Measurements from ENCODE around the gene NMRK2. TPM values are rescaled to one million over a fixed set of nuclear protein-coding genes. Genes with fewer than 3 reads are reported as not detected.
A peak's percentile ranks its signal among the peaks of the same experiment; 100 is the strongest.

NMRK2 gene
- total and polyA plus RNA-seq, 2 of the 13 experiments (the other 11 are each of a cell fraction or from before 2014, with no cell fraction given): not detected

DNA sequence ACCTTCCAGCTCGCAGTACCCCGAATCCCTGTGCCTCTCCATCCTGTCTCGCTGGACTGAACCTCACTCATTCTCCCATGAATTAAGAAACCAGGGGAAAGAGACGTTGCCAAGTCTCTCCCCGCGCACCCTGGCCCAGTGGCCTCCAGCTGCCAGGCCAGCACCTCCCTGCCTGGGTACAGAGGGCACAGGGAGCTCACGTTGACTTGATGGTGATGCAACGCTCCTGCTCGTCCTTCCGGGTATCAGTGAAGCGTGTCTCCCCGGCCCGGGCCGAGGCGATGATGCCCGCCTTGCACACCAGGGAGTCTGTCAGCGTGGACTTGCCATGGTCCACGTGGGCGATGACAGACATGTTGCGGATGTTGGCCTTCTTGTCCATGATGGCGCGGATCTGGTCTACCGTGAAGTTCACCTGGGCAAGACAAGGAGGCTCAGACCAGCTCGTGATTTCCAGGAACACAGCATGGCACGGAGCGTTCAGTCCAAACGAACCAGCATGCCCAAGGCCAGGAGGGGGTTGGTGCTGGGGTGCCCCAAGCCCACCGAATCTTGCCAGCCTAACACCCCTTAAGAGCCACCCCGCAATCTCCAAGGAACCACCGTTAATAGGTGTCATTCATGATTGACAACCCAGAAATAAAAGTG is 51.2 kb downstream of the NMRK2 start (continued):
- TF ChIP-seq ZHX2 (IDR thresholded peaks at IDR 0.05; ENCODE audit: low read depth) (no peak), ZHX2 (CRISPR knock-in tag; IDR thresholded peaks at IDR 0.05; ENCODE audit: borderline replicate concordance) (no peak), MAX (IDR thresholded peaks at IDR 0.05) (peak; percentile 83), RFXANK (CRISPR knock-in tag; IDR thresholded peaks at IDR 0.05) (no peak), HOXA9 (CRISPR knock-in tag; IDR thresholded peaks at IDR 0.05; ENCODE audit: borderline replicate concordance) (no peak), JARID2 (CRISPR knock-in tag; IDR thresholded peaks at IDR 0.05; ENCODE audit: insufficient replicate concordance) (no peak), ZNF160 (CRISPR knock-in tag; IDR thresholded peaks at IDR 0.05) (no peak), NFKB2 (CRISPR knock-in tag; IDR thresholded peaks at IDR 0.05; ENCODE audit: borderline replicate concordance) (no peak), ATF5 (CRISPR knock-in tag; IDR thresholded peaks at IDR 0.05; ENCODE audit: low read depth) (no peak), ZNF75D (CRISPR knock-in tag; IDR thresholded peaks at IDR 0.05; ENCODE audit: borderline replicate concordance) (no peak), ZNF766 (CRISPR knock-in tag; IDR thresholded peaks at IDR 0.05; ENCODE audit: borderline replicate concordance) (no peak), NFE2L1 (CRISPR knock-in tag; IDR thresholded peaks at IDR 0.05; ENCODE audit: borderline replicate concordance) (no peak), ZSCAN21 (CRISPR knock-in tag; IDR thresholded peaks at IDR 0.05; ENCODE audit: borderline replicate concordance) (peak; percentile 47; the same call in 1 of the 2 replicates), CEBPG (CRISPR knock-in tag; IDR thresholded peaks at IDR 0.05) (peak; percentile 75)
- TF ChIP-seq, protein P1, sequence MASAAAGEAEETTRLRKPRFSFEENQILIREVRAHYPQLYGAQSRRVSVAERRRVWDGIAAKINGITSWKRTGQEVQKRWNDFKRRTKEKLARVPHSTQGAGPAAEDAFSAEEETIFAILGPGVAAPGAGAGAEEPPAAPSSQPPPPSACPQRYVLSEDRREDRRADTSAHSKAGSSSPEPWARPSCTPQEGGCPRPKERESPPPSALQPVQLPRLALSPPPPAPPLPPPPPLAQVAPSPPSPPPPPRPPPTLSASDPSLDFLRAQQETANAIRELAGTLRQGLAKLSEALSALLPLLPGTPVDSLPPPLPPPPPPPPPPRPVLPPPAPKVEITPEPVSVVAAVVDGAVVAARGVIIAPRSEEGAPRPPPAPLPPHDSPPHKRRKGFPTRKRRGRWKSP (CRISPR knock-in tag; IDR thresholded peaks at IDR 0.05): no peak
- TF ChIP-seq, protein P2, sequence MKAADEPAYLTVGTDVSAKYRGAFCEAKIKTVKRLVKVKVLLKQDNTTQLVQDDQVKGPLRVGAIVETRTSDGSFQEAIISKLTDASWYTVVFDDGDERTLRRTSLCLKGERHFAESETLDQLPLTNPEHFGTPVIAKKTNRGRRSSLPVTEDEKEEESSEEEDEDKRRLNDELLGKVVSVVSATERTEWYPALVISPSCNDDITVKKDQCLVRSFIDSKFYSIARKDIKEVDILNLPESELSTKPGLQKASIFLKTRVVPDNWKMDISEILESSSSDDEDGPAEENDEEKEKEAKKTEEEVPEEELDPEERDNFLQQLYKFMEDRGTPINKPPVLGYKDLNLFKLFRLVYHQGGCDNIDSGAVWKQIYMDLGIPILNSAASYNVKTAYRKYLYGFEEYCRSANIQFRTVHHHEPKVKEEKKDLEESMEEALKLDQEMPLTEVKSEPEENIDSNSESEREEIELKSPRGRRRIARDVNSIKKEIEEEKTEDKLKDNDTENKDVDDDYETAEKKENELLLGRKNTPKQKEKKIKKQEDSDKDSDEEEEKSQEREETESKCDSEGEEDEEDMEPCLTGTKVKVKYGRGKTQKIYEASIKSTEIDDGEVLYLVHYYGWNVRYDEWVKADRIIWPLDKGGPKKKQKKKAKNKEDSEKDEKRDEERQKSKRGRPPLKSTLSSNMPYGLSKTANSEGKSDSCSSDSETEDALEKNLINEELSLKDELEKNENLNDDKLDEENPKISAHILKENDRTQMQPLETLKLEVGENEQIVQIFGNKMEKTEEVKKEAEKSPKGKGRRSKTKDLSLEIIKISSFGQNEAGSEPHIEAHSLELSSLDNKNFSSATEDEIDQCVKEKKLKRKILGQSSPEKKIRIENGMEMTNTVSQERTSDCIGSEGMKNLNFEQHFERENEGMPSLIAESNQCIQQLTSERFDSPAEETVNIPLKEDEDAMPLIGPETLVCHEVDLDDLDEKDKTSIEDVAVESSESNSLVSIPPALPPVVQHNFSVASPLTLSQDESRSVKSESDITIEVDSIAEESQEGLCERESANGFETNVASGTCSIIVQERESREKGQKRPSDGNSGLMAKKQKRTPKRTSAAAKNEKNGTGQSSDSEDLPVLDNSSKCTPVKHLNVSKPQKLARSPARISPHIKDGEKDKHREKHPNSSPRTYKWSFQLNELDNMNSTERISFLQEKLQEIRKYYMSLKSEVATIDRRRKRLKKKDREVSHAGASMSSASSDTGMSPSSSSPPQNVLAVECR (CRISPR knock-in tag; IDR thresholded peaks at IDR 0.05; ENCODE audit: borderline replicate concordance): peak; percentile 71
